K562 (cell line): ENCODE measurements around the gene TPD52L1. TPM values are rescaled to one million over a fixed set of nuclear protein-coding genes. Genes with fewer than 3 reads are reported as not detected.

Experiments
- ATAC-seq: fragments of 200-7000 bp; cut with Tn5 transposase; 3 replicates; pipeline ENCODE4 v1.9.1; 2020; ENCODE audit warnings: moderate library complexity
- BruUV-seq: library from RNA; stranded (reverse); fragments of 400-500 nt; replicated peaks from 2 replicates; lab custom pipeline; 2021; lab: Mats Ljungman, UMichigan
- CTCF ChIA-PET: fragments of 300-600 bp; formaldehyde crosslinking; extraction: SDS; loops from one replicate; lab custom pipeline; 2021; ENCODE audit warnings: low intra/inter-chr PET ratio; lab: Yijun Ruan, JAX
- POLR2A ChIA-PET: fragments of 300-600, 350-650 bp; sonication (Branson Sonifier 250); formaldehyde crosslinking; extraction: SDS; loops from one replicate; lab custom pipeline; 2021; ENCODE audit warnings: antibody characterized with exemption, inconsistent platforms; lab: Yijun Ruan, JAX
- DNase-seq, 4 experiments: peaks; one replicate each; pipeline versions ENCODE4 v3.0.0 to v3.0.0-alpha.2; 2011 to 2018; ENCODE audit warnings: low spot score in 3 of 4, mixed read lengths in 3 of 4; ENCODE audit errors: extremely low read depth in 1 of 4
- FAIRE-seq: peaks from 2 replicates; lab custom pipeline; 2011; peaks lifted over from hg19 to GRCh38; lab: Jason Lieb, UNC
- H2AFZ ChIP-seq: 2 replicates; pipeline ENCODE4 v1.6.0; 2011; ENCODE audit warnings: low read depth, low read length, control low read depth, inconsistent platforms
- H3K27ac ChIP-seq: fragments of 200-600 bp; 3 replicates; pipeline ENCODE4 v1.8.0; 2011; ENCODE audit warnings: low read depth, mild to moderate bottlenecking, control low read depth, inconsistent platforms, low read length, moderate library complexity, mixed read lengths; ENCODE audit errors: extremely low read depth
- H3K27me3 ChIP-seq, 2 experiments: fragments of 300-600 bp in 1 of 2; 2 replicates in 1 of 2; 3 replicates in 1 of 2; pipeline versions ENCODE4 v1.6.0 to v1.8.0; 2011; ENCODE audit warnings: inconsistent platforms in 2 of 2, low read length in 2 of 2, mild to moderate bottlenecking in 1 of 2, mixed read lengths in 1 of 2, moderate library complexity in 1 of 2; ENCODE audit not compliant: control insufficient read depth in 2 of 2, insufficient read depth in 2 of 2
- H3K36me3 ChIP-seq: fragments of 300-600 bp; 3 replicates; pipeline ENCODE4 v1.8.0; 2011; ENCODE audit warnings: mild to moderate bottlenecking, low read length, inconsistent platforms; ENCODE audit not compliant: control insufficient read depth, insufficient read depth
- H3K4me1 ChIP-seq, 2 experiments: fragments of 200-600 bp in 1 of 2; replicated peaks in 1 of 2; 2 replicates in 1 of 2; 3 replicates in 1 of 2; pipeline versions ENCODE4 v1.5.1 to v1.8.0; 2011; ENCODE audit warnings: inconsistent platforms in 2 of 2, low read length in 2 of 2, mild to moderate bottlenecking in 1 of 2, mixed read lengths in 1 of 2, moderate library complexity in 1 of 2; ENCODE audit not compliant: control insufficient read depth in 2 of 2, insufficient read depth in 2 of 2
- H3K4me2 ChIP-seq: 2 replicates; pipeline ENCODE4 v1.6.1; 2011; ENCODE audit warnings: low read length, control low read depth, inconsistent platforms, mixed read lengths; ENCODE audit not compliant: insufficient read depth
- H3K4me3 ChIP-seq: fragments of 200-600 bp; sonication (generic), shearing (Covaris generic); 2 replicates; pipeline ENCODE4 v1.5.1; 2016; ENCODE audit warnings: control low read depth, inconsistent platforms
- H3K79me2 ChIP-seq: fragments of 200-600 bp; 3 replicates; pipeline ENCODE4 v1.8.0; 2011; ENCODE audit warnings: low read length, inconsistent platforms; ENCODE audit not compliant: control insufficient read depth, insufficient read depth
- H3K9ac ChIP-seq, 2 experiments: 2 replicates each; pipeline versions ENCODE4 v1.6.0 to v1.6.1; 2011; ENCODE audit warnings: low read depth in 2 of 2, low read length in 2 of 2, control low read depth in 1 of 2, inconsistent platforms in 1 of 2, mild to moderate bottlenecking in 1 of 2, mixed read lengths in 1 of 2; ENCODE audit not compliant: insufficient read depth in 1 of 2
- H3K9me1 ChIP-seq: one replicate; pipeline ENCODE4 v1.6.0; 2011; ENCODE audit warnings: inconsistent platforms, mild to moderate bottlenecking, low read length, moderate library complexity; ENCODE audit not compliant: control insufficient read depth, insufficient read depth
- H3K9me3 ChIP-seq: replicated peaks from 2 replicates; pipeline ENCODE4 v1.5.1; 2011; ENCODE audit warnings: low read depth, low read length, inconsistent platforms; ENCODE audit not compliant: control insufficient read depth, insufficient read depth
- H4K20me1 ChIP-seq: replicated peaks from 2 replicates; pipeline ENCODE4 v1.6.1; 2011; ENCODE audit warnings: low read length, inconsistent platforms, mixed read lengths; ENCODE audit not compliant: control insufficient read depth, insufficient read depth
- CBX2 ChIP-seq: fragments of 200-600 bp; sonication (generic); IDR thresholded peaks from one replicate; pipeline ENCODE4 v1.6.1; 2012; ENCODE audit warnings: mild to moderate bottlenecking, low read length, inconsistent platforms; ENCODE audit not compliant: insufficient read depth, poor library complexity, severe bottlenecking
- HDAC3 ChIP-seq: fragments of 450-650 bp; IDR thresholded peaks from 2 replicates; pipeline ENCODE4 v1.6.1; 2018; ENCODE audit warnings: borderline replicate concordance, mild to moderate bottlenecking, moderate library complexity; ENCODE audit not compliant: partially characterized antibody
- KHSRP ChIP-seq: fragments of 450-650 bp; IDR thresholded peaks from 2 replicates; pipeline ENCODE4 v1.6.1; 2017
- KLF10 ChIP-seq: fragments of 250-450 bp; sonication (Bioruptor Pico); IDR thresholded peaks from 2 replicates; pipeline ENCODE4 v1.6.1; 2021; ENCODE audit warnings: matching md5 sums
- MEIS2 ChIP-seq: fragments of 450-650 bp; IDR thresholded peaks from 2 replicates; pipeline ENCODE4 v1.6.1; 2014; ENCODE audit warnings: mild to moderate bottlenecking; ENCODE audit not compliant: partially characterized antibody
- NCOR1 ChIP-seq: fragments of 450-650 bp; IDR thresholded peaks from 2 replicates; pipeline ENCODE4 v1.6.1; 2016; ENCODE audit warnings: mild to moderate bottlenecking, moderate library complexity
- PYGO2 ChIP-seq: fragments of 450-650 bp; IDR thresholded peaks from 2 replicates; pipeline ENCODE4 v1.6.1; 2016; ENCODE audit warnings: mild to moderate bottlenecking, missing genetic modification characterization, moderate library complexity, missing compliant biosample characterization
- RBM22 ChIP-seq: fragments of 200-400 bp; formaldehyde crosslinking; IDR thresholded peaks from 2 replicates; pipeline ENCODE4 v1.6.1; 2018; ENCODE audit warnings: low read length, low read depth; ENCODE audit not compliant: poor library complexity, severe bottlenecking
- SAFB2 ChIP-seq: fragments of 200-400 bp; formaldehyde crosslinking; IDR thresholded peaks from 2 replicates; pipeline ENCODE4 v1.6.1; 2018; ENCODE audit warnings: borderline replicate concordance, low read length, low read depth, moderate library complexity; ENCODE audit not compliant: severe bottlenecking
- TFAM ChIP-seq: fragments of 250-450 bp; sonication (Bioruptor Pico); conservative IDR thresholded peaks from 2 replicates; pipeline ENCODE4 v1.5.0; 2021; ENCODE audit warnings: mild to moderate bottlenecking, moderate library complexity
- ZFP36 ChIP-seq: fragments of 150-350 bp; IDR thresholded peaks from 2 replicates; pipeline ENCODE4 v1.6.1; 2018; ENCODE audit warnings: low read length, low read depth; ENCODE audit not compliant: partially characterized antibody
- WGBS: fragments of 100-300 bp; shearing (Covaris generic); methylation state at CpG from one replicate; pipeline ENCODE4 v1.1.6; 2016; ENCODE audit warnings: low coverage, mixed read lengths; ENCODE audit not compliant: insufficient coverage; ENCODE audit errors: missing lambda C conversion rate; 5-methylcytosine and 5-hydroxymethylcytosine counted together
- in situ Hi-C: fragments of 300-500 bp; cut with MboI; formaldehyde crosslinking; loops from 4 replicates; pipeline ENCODE4 v1.15.0; 2018; ENCODE audit warnings: inconsistent platforms, mixed read lengths
- intact Hi-C: fragments of 100-400 bp; cut with micrococcal nuclease; formaldehyde crosslinking; loops from 2 replicates; pipeline ENCODE4 v1.14.2; 2022
- polyA plus RNA-seq, 8 experiments: library from polyadenylated mRNA; depleted of rRNA in 4 of 8; stranded (reverse) in 5 of 8; unstranded in 3 of 8; fragments of >200 nt; fragmentation: Nextera tagmentation in 2 of 8; fragmentation: Illumina TruSeq in 1 of 8; extraction: Ambion mirVana in 2 of 8; extraction: Trizol in 1 of 8; gene quantifications; 2 replicates each; pipeline versions ENCODE4 v1.2.1 to v1.2.3, GENCODE V29; 2011 to 2014; ENCODE audit warnings: inconsistent platforms in 1 of 8, missing spikeins in 1 of 8
- total RNA-seq, 7 experiments: library from RNA; depleted of rRNA in 6 of 7; stranded (reverse); fragments of >200 nt in 6 of 7; fragmentation: Illumina TruSeq in 2 of 7; extraction: Trizol in 2 of 7; gene quantifications; 2 replicates each; pipeline versions ENCODE4 v1.2.1 to v1.2.3, GENCODE V29; 2011 to 2021; ENCODE audit warnings: low replicate concordance in 1 of 7
- TF ChIP-seq, protein P1 (sequence below): fragments of 250-450 bp; sonication (Bioruptor Pico); IDR thresholded peaks from 2 replicates; pipeline ENCODE4 v1.5.0; 2021

TPD52L1 gene
- total and polyA plus RNA-seq, 9 of the 15 experiments (the other 6 are each of a cell fraction or from before 2014, with no cell fraction given), result 12.9 to 149 (median 75.7) TPM

DNA sequence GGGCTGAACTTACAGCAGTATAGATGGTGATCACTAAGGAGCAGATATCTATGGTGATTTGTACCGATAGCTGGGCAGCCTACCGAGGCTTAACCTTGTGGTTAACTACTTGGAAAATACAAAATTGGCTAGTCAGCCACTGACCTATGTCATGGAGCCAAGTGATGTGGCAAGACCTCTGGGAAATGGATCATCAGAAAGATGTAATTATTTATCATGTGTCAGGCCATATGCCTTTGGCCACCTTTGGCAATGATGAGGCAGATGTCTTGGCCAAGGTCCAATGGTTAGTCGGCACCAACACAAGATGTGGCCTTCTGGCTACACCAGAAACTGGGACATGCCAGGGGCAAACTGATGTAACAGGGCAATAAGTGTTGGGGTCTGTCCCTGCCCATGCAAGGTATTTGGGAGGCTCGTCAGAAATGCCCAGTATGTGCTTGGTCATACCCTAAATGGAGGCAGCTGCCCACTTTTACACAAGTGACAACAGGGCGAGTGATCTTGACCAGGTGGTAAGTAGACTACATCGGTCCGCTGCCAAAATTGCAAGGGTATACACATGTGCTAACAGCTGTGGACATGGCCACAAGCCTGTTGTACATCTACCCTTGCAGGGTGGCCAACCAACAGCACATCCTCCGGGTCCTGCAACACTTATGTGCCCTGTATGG lies 118.0 kb downstream of the TPD52L1 start:
- H3K4me2 ChIP-seq, result no peak overlapping the region
- peaks cover 0 to 3% of the 10 kb centered on the region in 2 experiments; a peak in 1 of 5 replicates for H3K4me1 ChIP-seq
- no peaks in the 10 kb centered on the region for H3K9me1 ChIP-seq
- H3K27ac ChIP-seq, result no peak overlapping the region
- DNase-seq (no peak), FAIRE-seq (no peak), ATAC-seq (no peak)
- POLR2A ChIA-PET, result interaction anchor here (2.1 kb wide), 1 partner anchor 8 kb away, joined by 6 read pairs; no protein-coding TSS in a partner anchor
- TF ChIP-seq RBM22 (no peak), SAFB2 (no peak), KHSRP (no peak), ZFP36 (no peak), PYGO2 (tag) (no peak), TFAM (CRISPR knock-in tag) (no peak), CBX2 (no peak), NCOR1 (no peak), MEIS2 (no peak), KLF10 (no peak), HDAC3 (no peak)
- TF ChIP-seq, protein P1, sequence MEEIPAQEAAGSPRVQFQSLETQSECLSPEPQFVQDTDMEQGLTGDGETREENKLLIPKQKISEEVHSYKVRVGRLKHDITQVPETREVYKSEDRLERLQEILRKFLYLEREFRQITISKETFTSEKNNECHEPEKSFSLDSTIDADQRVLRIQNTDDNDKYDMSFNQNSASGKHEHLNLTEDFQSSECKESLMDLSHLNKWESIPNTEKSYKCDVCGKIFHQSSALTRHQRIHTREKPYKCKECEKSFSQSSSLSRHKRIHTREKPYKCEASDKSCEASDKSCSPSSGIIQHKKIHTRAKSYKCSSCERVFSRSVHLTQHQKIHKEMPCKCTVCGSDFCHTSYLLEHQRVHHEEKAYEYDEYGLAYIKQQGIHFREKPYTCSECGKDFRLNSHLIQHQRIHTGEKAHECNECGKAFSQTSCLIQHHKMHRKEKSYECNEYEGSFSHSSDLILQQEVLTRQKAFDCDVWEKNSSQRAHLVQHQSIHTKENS (CRISPR knock-in tag), result no peak
- H4K20me1 ChIP-seq, result 0 out of 2 replicates have a peak, but pooled peaks cover 2% of the 10 kb centered on the region
- in situ Hi-C loops, result no loop called here
- CTCF ChIA-PET, result no interaction called here
- H3K79me2 ChIP-seq, result no peaks in the 10 kb centered on the region
- no peak overlapping the region for H3K4me3 ChIP-seq
- H3K9me3 ChIP-seq, result no peaks in the 10 kb centered on the region
- BruUV-seq, result no TSS peak
- 88% methylated on average over 8 of the region's 8 CpGs for WGBS
- intact Hi-C loops, result no loop called here
- no peak overlapping the region for H3K9ac ChIP-seq
- H2AFZ ChIP-seq, result no peak overlapping the region
- H3K36me3 ChIP-seq, result peaks cover 51% of the 10 kb centered on the region
- no peaks in the 10 kb centered on the region for H3K27me3 ChIP-seq
